ENCODE data around the gene TSPAN5.
A peak's percentile ranks its signal among the peaks of the same experiment; 100 is the strongest.

Gene TSPAN5

DNA sequence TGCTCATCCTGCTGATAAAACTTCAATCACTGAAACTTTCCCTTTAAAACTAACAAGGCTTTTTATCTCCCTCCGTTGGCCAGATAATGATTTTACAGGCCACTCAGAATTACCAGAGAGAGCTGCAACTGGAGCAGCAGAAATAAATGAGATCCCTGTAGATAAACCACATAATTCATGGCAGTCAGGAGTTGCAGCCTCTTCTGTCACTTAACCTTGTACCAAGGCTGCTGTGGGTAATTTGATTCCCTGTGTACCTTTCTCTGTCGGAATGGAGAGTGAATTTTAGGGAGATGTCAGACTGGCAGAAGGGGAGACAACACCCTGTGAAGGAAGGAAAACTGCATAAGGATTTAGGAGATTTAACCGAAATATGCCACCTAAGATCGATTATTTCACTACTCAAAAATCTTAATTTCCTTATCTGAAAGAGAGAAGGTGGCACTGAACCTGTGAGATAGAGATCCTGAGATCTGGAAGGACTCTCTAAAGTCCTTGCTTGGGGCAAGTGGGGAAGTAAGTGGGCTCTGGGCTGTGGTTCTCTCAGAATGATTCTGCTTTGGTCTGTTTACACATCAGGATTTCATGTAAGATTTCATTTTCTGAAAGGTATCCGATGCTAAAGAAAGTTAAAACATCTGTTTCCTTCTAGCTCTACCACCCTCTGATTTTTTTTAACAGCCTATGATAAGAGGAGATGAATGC lies 14.3 kb upstream of the TSPAN5 start:
- no peak for ATAC-seq

DNA sequence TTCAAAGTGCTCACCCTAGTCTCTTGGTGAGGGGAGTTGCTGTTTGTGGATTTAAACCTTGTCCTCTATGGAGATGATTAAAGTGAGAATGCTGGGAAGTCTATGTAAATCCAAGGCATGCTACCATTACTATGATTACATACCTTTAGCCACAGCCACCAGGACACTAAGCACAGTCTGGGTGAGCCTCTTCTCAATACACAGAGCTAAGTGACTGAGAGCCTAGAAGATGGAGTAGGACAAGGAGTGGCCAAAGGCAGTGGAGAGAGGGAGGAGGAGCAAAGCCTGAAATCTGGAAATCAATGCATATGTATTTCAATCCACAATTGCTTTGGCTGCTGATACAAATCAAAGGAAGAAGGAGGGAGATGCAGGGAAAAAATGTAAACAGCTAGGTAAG lies 12.7 kb upstream of the TSPAN5 start:
- ATAC-seq, result no peak

DNA sequence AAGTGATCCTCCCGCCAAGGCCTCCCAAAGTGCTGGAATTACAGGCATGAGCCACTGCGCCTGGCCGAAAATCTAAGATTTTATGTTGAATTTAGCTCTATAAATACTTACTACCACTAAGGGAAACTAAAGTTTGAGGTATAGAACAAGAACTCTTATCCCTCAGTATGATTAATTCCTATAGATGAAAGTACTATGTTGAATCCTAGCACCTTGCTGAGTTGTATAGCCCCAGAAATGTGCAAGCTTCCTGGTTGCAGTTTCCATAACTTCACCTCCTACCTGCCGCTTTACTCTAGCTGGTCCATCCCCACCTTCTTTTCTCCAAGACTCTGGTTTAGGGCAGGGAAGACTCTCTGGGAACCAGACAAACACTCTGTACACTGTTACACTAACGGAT lies 11.8 kb upstream of the TSPAN5 start:
- ATAC-seq, result no peak

DNA sequence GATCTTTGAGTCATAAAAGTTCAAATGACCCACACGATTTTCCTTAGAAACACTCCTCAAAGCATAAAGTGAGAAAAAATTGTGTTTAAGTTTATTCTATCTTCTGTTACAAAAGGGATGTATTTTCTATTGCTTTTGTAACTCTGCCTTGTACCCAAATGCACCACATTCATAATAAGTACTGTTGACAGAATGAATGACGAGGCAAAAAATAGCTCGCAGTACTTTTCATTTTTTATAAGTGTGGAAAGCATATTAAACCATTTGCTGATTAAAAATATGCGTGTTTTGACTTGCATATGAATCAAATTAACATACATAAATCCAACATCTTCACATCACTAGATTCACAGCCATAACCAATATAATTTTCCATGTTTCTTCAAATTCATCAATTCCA lies 11.2 kb upstream of the TSPAN5 start:
- no peak for ATAC-seq

- ATAC-seq, result no peak
Measured at GRCh38 chr4:98664959-98665358, 6.5 kb upstream of the TSPAN5 start.

DNA sequence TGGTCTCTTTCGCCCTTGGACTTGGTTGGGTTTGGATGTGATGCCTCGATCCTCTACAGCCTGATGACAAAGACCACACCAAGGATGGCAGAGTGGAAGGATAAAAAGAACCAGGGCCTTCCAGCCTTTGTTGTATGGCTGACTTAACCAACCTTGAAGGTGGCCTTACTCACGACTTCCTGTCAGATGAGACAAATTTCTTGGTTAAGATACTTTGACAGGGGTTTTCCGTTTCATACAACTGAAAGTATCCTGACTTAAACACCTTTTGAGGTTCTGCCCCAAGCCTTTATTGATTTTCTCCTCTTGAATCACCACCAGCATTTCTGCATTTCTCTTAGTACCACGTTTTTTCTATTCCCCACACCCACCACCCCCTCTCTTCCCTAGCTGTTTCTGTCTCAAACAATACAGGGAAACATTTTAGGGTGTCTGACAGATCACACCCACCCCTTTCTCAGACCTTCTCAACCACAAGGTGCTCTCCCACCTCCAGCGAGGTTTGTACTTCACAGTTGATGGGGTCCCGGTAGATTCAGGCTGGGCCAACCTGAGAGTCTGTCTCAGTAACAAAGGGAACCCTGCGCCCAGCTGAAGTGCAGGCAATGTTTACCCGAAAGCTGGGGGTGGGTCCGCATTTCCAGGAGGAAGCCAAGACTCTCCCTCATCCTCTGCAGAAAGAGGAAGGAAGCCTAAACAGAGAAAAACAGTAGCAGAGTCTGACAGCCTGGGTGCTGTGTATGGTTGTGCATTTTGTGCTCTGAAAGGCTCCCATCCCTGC lies 5.0 kb upstream of the TSPAN5 start:
- peak; percentile 68 to 70 for ATAC-seq

DNA sequence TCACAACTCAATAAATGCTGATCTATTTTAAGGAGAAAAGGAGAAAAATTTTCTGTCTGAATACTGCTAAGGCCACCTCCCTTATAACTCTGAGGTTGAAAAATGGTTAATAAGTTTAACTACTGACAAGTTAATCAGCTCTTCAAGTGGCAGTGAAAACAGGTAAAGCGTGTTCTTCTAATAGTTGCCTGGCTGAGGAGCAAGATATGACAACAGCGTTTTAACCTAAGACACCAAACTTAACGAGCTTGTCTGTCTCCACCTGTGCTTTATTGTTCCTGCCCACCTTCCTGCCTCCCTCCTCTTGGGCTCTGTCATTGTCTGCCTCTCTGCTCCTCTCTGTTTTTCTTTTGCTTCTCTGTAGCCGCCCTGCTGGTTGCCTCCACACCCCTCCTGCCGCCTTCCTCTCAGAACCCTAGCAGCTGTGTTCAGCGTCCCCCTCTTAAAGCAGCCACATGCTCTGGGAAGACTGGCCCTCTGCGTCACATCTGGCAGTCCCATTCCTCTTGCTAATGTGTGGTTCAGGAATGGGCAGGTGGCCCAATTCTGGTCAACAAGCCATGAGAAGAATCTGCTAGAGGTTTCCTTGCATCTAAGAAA lies 4.3 kb upstream of the TSPAN5 start:
- ATAC-seq, result peak; percentile 14 to 18

GRCh38 chr4:98662055-98662453 lies 3.6 kb upstream of the TSPAN5 start:
- no peak for ATAC-seq

DNA sequence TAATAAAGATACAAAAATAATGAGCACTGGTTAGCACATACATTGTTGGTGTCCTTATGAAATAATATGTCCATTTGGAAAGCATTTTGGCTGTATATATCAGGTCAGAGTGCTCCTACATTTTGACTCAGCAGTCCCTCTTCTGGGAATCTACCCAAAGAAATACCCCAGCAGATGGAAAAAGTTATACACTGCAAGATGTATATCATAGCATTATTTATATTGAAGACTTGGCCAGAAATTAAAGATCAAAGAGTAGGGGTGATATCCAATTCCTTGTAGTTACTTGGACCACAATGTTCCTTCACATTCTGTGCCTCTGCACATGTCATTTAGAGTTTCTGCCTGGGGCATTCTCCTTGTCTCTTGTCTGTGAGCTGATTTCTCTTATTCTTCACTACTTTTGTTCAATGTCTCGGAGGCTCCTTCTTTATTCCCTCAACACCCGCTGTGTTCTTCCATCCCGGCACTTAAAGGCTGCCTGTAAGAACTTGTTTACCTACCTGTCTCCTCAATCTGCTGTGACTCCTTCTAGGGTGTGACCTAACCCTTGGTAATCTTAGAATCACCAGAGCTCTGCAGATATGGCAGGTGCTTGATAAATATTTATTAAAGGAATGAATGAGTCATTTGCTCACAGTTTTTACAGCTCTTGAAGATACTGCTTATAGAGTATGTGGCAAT lies 3.1 kb upstream of the TSPAN5 start:
- ATAC-seq, result no peak

DNA sequence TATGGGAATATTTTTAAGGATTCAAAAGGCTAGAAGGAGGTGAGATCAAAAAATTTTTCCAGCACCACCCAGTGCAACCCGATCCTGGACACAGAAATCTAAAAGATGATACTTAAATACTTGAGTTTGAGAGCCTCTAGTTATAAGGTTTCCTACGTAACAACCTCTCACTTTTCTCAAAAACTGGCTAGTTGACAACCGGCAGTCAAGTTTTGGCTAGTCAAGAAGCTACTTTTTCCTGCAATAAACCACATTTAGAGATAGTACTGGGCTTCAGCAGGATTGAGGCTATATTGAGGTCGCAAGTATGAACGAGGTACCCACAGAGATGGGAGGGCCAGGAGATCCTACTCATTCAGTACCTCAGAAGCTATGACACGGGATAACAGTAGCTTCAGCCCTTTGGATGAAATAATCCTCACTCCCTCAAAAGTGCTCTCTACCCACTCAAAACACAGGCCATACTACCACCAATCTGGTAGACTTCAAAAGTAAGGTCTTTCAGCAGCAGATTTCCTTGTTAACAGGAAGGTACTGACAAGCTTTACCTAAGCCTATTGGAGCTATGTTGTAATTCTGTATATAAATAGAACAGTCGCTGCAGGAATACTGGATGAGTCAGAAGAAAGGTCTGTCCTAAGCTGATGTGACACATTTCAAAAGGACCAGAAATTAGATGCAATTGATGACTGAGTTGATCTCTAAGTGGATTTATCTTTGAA lies 1.5 kb upstream of the TSPAN5 start:
- no peak for ATAC-seq

GRCh38 chr4:98659106-98659592 lies 738 bp upstream of the TSPAN5 start:
- ATAC-seq, result no peak

GRCh38 chr4:98657531-98658286 lies 702 bp downstream of the TSPAN5 start:
- peak; percentile 13 to 31 for ATAC-seq

DNA sequence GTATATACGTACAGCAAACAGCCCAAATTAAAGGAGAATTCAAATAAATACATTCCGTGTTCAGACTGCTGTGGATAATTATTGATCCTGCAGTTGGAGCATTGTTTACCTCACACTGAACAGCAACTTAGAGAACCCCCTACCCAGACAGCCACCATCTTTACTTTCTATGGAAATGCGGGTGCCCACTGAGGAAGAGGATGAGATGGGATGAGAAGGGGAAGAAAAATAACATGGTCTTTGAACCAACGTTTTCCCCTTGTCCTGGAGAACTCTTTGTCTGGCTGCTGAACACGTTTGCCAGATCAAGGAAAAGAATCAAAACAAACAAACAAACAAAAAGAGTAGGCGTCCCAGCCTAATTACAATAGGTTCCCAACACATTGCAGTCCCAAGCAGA lies 1.5 kb downstream of the TSPAN5 start:
- no peak for ATAC-seq

GRCh38 chr4:98656443-98656842 lies 2.0 kb downstream of the TSPAN5 start:
- no peak for ATAC-seq

DNA sequence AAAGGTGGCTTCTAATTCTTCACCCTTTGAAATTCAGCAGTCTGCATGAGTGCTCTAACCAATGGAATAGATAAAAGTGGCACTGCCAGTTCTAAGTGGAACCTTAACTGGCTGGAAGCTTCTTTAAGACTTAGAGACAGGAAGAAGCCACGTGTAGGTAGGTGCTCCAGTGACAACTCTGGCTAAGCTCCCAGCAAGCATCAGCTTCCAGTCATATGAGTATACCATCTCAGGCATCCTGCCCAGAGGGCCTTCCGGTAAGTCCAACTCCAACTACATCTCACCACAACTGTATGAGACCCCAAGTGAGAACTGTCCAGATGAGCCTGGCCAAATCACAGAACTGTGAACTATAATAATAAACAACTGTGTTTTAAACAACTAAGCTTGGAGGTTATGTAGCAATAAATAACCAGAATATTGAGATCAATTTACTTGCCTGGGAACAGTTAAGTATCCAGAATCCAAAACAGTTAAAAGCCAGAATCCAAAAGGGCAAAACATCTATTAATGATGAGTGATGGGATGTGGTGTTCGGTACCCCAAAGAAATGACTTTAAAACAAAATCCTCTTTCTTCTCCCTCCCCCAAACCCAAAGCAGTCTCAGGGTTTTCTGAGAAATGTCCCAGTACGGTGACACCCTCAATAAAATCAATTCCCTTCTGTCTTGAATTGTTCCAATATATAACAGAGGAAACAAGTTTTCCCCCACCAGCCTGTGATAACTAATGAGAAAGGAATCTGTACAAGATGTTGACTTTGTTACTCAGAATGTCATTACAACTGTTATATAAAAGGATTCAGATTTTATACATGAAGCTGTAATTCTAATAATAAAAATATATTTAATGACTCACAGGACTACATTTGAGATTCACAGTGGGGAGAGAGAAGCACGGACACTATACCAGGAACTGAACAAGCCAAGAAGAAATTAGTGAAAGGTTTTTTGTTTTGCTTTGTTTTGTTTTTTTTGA lies 4.2 kb downstream of the TSPAN5 start:
- no peak for ATAC-seq

DNA sequence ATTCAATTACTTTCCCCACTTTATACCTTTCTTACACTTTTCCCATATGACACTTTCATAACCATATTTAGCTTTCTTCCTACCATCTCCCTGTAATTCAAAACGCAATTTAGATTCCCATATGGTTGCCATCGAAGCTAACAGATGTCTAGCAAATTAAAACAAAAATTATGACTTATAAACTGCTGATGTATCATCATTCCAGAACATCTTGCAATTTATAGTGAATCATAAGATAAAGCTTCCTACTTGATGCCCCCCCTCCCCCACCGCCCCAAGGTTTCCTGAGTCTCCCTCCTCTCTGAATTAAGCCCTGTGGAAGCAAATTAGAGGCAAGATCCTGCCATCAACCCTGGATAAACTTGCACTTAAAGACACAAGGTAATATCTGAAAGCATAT lies 5.4 kb downstream of the TSPAN5 start:
- no peak for ATAC-seq

DNA sequence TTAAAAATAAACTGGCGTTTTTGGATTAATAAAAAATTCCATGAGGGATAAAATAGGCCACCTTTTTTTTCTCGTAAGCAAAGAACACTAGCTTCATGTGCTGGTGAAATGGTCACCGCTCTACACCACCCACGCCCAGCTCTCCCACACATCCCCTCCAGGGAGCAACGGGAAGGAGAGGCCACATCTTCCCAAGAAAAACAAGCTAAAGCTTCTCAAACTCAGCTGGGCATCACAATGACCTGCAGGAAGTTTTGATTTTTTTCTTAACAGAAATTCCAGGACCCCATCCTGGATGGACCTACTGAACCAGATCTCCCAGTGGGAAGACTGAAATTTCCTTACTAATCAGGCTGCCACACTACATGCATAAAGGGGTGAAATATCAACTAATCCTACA lies 9.8 kb downstream of the TSPAN5 start:
- ATAC-seq, result no peak

GRCh38 chr4:98646422-98646821 lies 12.0 kb downstream of the TSPAN5 start:
- ATAC-seq, result no peak

DNA sequence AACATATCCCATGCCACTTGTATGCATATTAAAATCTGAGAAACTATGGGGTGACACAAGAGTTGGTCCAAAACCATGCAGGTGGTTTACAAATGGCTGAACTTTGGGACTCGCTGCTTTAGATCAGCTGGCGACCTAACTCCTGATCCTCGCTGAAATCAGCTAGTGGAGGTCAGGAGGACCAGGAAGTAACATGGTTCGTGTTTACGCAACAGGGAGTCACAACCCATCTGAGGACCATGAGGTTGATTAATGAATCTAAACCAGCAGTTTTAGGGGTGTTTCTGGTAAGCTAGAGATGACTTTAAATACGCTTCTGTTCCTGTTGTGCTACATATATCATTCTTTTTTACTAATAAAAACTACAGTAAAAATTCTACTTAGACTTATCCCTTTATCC lies 12.9 kb downstream of the TSPAN5 start:
- ATAC-seq, result no peak

GRCh38 chr4:98643755-98644154 lies 14.7 kb downstream of the TSPAN5 start:
- no peak for ATAC-seq
